Astrocyte (in vitro differentiated cells and primary cell): ENCODE data around the gene C2CD2. TPM values are rescaled to one million over a fixed set of nuclear protein-coding genes. Genes with fewer than 3 reads are reported as not detected.

Source experiments
- DNase-seq: peaks from one replicate; pipeline ENCODE4 v3.0.0-alpha.2; 2010; ENCODE audit warnings: low read depth
- FAIRE-seq: peaks from 2 replicates; lab custom pipeline; 2011; peaks lifted over from hg19 to GRCh38; lab: Jason Lieb, UNC
- H2AFZ ChIP-seq: 2 replicates; pipeline ENCODE4 v1.6.0; 2012; ENCODE audit warnings: low read depth, low read length, inconsistent platforms
- H3K27ac ChIP-seq: 2 replicates; pipeline ENCODE4 v1.5.1; 2011; ENCODE audit warnings: low read depth, low read length, inconsistent platforms
- H3K27me3 ChIP-seq: 2 replicates; pipeline ENCODE4 v1.6.0; 2011; ENCODE audit warnings: low read length, inconsistent platforms; ENCODE audit not compliant: insufficient read depth
- H3K36me3 ChIP-seq: 2 replicates; pipeline ENCODE4 v1.5.1; 2011; ENCODE audit warnings: low read length, inconsistent platforms; ENCODE audit not compliant: insufficient read depth
- H3K4me1 ChIP-seq: 2 replicates; pipeline ENCODE4 v1.5.1; 2011; ENCODE audit warnings: low read length, inconsistent platforms; ENCODE audit not compliant: insufficient read depth
- H3K4me2 ChIP-seq: 2 replicates; pipeline ENCODE4 v1.6.0; 2012; ENCODE audit warnings: low read length, inconsistent platforms
- H3K4me3 ChIP-seq: 2 replicates; pipeline ENCODE4 v1.5.1; 2011; ENCODE audit warnings: low read depth, mild to moderate bottlenecking, low read length, inconsistent platforms; ENCODE audit not compliant: insufficient read depth
- H3K79me2 ChIP-seq: 2 replicates; pipeline ENCODE4 v1.6.0; 2012; ENCODE audit warnings: mild to moderate bottlenecking, low read length, inconsistent platforms; ENCODE audit not compliant: insufficient read depth
- H3K9ac ChIP-seq: 2 replicates; pipeline ENCODE4 v1.6.0; 2012; ENCODE audit warnings: mild to moderate bottlenecking, low read length, inconsistent platforms
- H3K9me3 ChIP-seq: 2 replicates; pipeline ENCODE4 v1.5.1; 2012; ENCODE audit warnings: low read depth, mild to moderate bottlenecking, low read length, inconsistent platforms; ENCODE audit not compliant: insufficient read depth
- H4K20me1 ChIP-seq: 2 replicates; pipeline ENCODE4 v1.6.0; 2012; ENCODE audit warnings: low read length, inconsistent platforms; ENCODE audit not compliant: insufficient read depth
- H3K27ac Mint-ChIP-seq: one replicate; pipeline ENCODE4 v1.8.0; 2021; ENCODE audit warnings: mild to moderate bottlenecking, mixed read lengths; ENCODE audit not compliant: unreplicated experiment
- H3K27me3 Mint-ChIP-seq: one replicate; pipeline ENCODE4 v1.8.0; 2021; ENCODE audit warnings: low read depth, mixed read lengths; ENCODE audit not compliant: unreplicated experiment
- H3K36me3 Mint-ChIP-seq: one replicate; pipeline ENCODE4 v1.8.0; 2021; ENCODE audit warnings: low read depth, mixed read lengths; ENCODE audit not compliant: unreplicated experiment
- H3K4me1 Mint-ChIP-seq: one replicate; pipeline ENCODE4 v1.8.0; 2021; ENCODE audit warnings: low read depth, mixed read lengths; ENCODE audit not compliant: unreplicated experiment
- H3K4me3 Mint-ChIP-seq: one replicate; pipeline ENCODE4 v1.8.0; 2021; ENCODE audit warnings: mild to moderate bottlenecking, moderate library complexity, mixed read lengths; ENCODE audit not compliant: unreplicated experiment
- H3K9me3 Mint-ChIP-seq: one replicate; pipeline ENCODE4 v1.8.0; 2021; ENCODE audit warnings: mild to moderate bottlenecking, mixed read lengths; ENCODE audit not compliant: unreplicated experiment
- CTCF ChIP-seq: IDR thresholded peaks from 2 replicates; pipeline ENCODE4 v1.5.1; 2011; ENCODE audit warnings: low read depth, mild to moderate bottlenecking, inconsistent platforms, low read length, moderate library complexity; ENCODE audit not compliant: insufficient read depth
- EZH2 ChIP-seq: IDR thresholded peaks from 2 replicates; pipeline ENCODE4 v1.6.1; 2012; ENCODE audit warnings: mild to moderate bottlenecking, low read length, inconsistent platforms; ENCODE audit not compliant: insufficient read depth
- total RNA-seq: library from RNA; stranded (reverse); gene quantifications from 2 replicates; pipeline ENCODE4 v1.2.1, GENCODE V29; 2021

C2CD2 gene
- total RNA-seq, 1 donor from 2014 or later = 8.3 TPM

GRCh38 chr21:41861255-41861654 lies 92.6 kb downstream of the C2CD2 start:
- H3K4me3 ChIP-seq = no peak overlapping the region
- TF ChIP-seq EZH2 (no peak), CTCF (no peak)
- FAIRE-seq = no peak
- peaks cover 5% of the 10 kb centered on the region for H3K4me1 Mint-ChIP-seq
- peaks cover 5% of the 10 kb centered on the region for H3K36me3 ChIP-seq
- H3K9ac ChIP-seq = no peak overlapping the region
- H3K9me3 Mint-ChIP-seq = no peaks in the 10 kb centered on the region
- no peak for DNase-seq
- peaks cover 13% of the 10 kb centered on the region for H3K4me1 ChIP-seq
- no peak overlapping the region for H3K27ac Mint-ChIP-seq
- H2AFZ ChIP-seq = no peak overlapping the region
- peaks cover 8% of the 10 kb centered on the region for H3K36me3 Mint-ChIP-seq
- no peak overlapping the region for H3K27ac ChIP-seq
- H3K79me2 ChIP-seq = peaks cover 21% of the 10 kb centered on the region
- H3K27me3 Mint-ChIP-seq = no peaks in the 10 kb centered on the region
- no peaks in the 10 kb centered on the region for H3K9me3 ChIP-seq
- H3K4me2 ChIP-seq = no peak overlapping the region
- no peak overlapping the region for H3K4me3 Mint-ChIP-seq
- H4K20me1 ChIP-seq = peaks cover 34% of the 10 kb centered on the region
- H3K27me3 ChIP-seq = no peaks in the 10 kb centered on the region

- Histone ChIP-seq H3K9me3 (no peaks in the 10 kb centered on the region), H2AFZ (no peak overlapping the region), H3K4me3 (no peak overlapping the region), H3K4me2 (no peak overlapping the region), H4K20me1 (peaks cover 23% of the 10 kb centered on the region), H3K9ac (no peak overlapping the region), H3K36me3 (peaks cover 5% of the 10 kb centered on the region), H3K4me1 (peaks cover 13% of the 10 kb centered on the region), H3K27me3 (no peaks in the 10 kb centered on the region), H3K79me2 (peaks cover 12% of the 10 kb centered on the region), H3K27ac (no peak overlapping the region)
- Mint-ChIP-seq H3K27ac (no peak overlapping the region), H3K9me3 (no peaks in the 10 kb centered on the region), H3K4me3 (no peak overlapping the region), H3K27me3 (no peaks in the 10 kb centered on the region), H3K4me1 (peaks cover 5% of the 10 kb centered on the region), H3K36me3 (peaks cover 12% of the 10 kb centered on the region)
- DNase-seq (no peak), FAIRE-seq (no peak)
- no peak for TF ChIP-seq CTCF
These were observed 94.4 kb downstream of the C2CD2 start for GRCh38 chr21:41859297-41859980.
